Fibroblast of lung (primary cell): ENCODE data around the gene ORM2.

Experiments
- CTCF ChIP-seq, 2 donors: IDR thresholded peaks in 1 of 2; conservative IDR thresholded peaks in 1 of 2; 1 replicate in 1 of 2; 2 replicates in 1 of 2; pipeline ENCODE4 v1.5.1; 2011 to 2012; ENCODE audit warnings: low read length in 2 of 2, control low read depth in 1 of 2, inconsistent platforms in 1 of 2, low read depth in 1 of 2, mild to moderate bottlenecking in 1 of 2
- EZH2 ChIP-seq: IDR thresholded peaks from 2 replicates; pipeline ENCODE4 v1.5.1; 2012; ENCODE audit warnings: low read length, control low read depth, mild to moderate bottlenecking; ENCODE audit errors: missing control alignments

- TF ChIP-seq CTCF (conservative IDR thresholded peaks at IDR 0.05 in 1 of 2, IDR thresholded peaks at IDR 0.05 in 1 of 2; ENCODE audit: low read depth in 1 of 2, low read length in 2 of 2) (no peak), EZH2 (no peak)
Observed at GRCh38 chr9:114378016-114378415, 48.3 kb downstream of the ORM2 start.
